ENCODE data around the gene PRKCD.

The PRKCD gene

GRCh38 chr3:53130179-53131061 lies 30.6 kb upstream of the PRKCD start, which contains the start of gene RFT1:
Gene RFT1 (minus strand): TSS chr3:53130435. CDS start chr3:53130400, 35 bp downstream.
- H3K4me3 ChIP-seq (ENCODE audit: low read length): peak within 1 kb of the TSS; percentile 95
- DNase-seq (ENCODE audit: low read depth): peak; percentile 96
- 0 out of 2 replicates have a peak, but pooled peaks have one; percentile 4 for TF ChIP-seq CTCF (conservative IDR thresholded peaks at IDR 0.05; ENCODE audit: low read length)

GRCh38 chr3:53131096-53131495 lies 29.9 kb upstream of the PRKCD start:
- DNase-seq (ENCODE audit: low read depth): no peak
- no peak for TF ChIP-seq CTCF (conservative IDR thresholded peaks at IDR 0.05; ENCODE audit: low read length)

GRCh38 chr3:53132347-53132746 lies 28.7 kb upstream of the PRKCD start:
- H3K4me3 ChIP-seq (ENCODE audit: low read length): no peak overlapping the region
- no peak for TF ChIP-seq CTCF (conservative IDR thresholded peaks at IDR 0.05; ENCODE audit: low read length)
- no peak for DNase-seq (ENCODE audit: low read depth)

More at GRCh38 chr3:53131096-53131495, 29.9 kb upstream of the PRKCD start:
- H3K4me3 ChIP-seq (ENCODE audit: low read length): peak overlapping the region; percentile 95

GRCh38 chr3:53134631-53135232 lies 26.3 kb upstream of the PRKCD start:
- TF ChIP-seq CTCF (conservative IDR thresholded peaks at IDR 0.05; ENCODE audit: low read length): peak; percentile 83
- peak; percentile 60 for DNase-seq (ENCODE audit: low read depth)
- H3K4me3 ChIP-seq (ENCODE audit: low read length): no peak overlapping the region

GRCh38 chr3:53137221-53137620 lies 23.8 kb upstream of the PRKCD start:
- no peak for DNase-seq (ENCODE audit: low read depth)
- TF ChIP-seq CTCF (conservative IDR thresholded peaks at IDR 0.05; ENCODE audit: low read length): no peak
- H3K4me3 ChIP-seq (ENCODE audit: low read length): no peak overlapping the region

GRCh38 chr3:53137835-53138446 lies 23.1 kb upstream of the PRKCD start:
- TF ChIP-seq CTCF (conservative IDR thresholded peaks at IDR 0.05; ENCODE audit: low read length): no peak

More at GRCh38 chr3:53137835-53138446, 23.1 kb upstream of the PRKCD start:
- H3K4me3 ChIP-seq (ENCODE audit: low read length): no peak overlapping the region
- DNase-seq (ENCODE audit: low read depth): peak; percentile 34
